Activated naive CD4-positive, alpha-beta T cell treated with anti-CD3 and anti-CD28 coated beads, Interleukin-2, amount 10 ng/mL, durations not matched to agents 7 days and 5 days (primary cell): ENCODE data around the gene RPL11.

Source experiments
- CTCF ChIA-PET: fragments of 350-600 bp; sonication (Branson Sonifier 250); formaldehyde crosslinking; loops from one replicate; lab custom pipeline; 2021; ENCODE audit warnings: antibody characterized with exemption; lab: Charles Lee
- DNase-seq: peaks from one replicate; pipeline ENCODE4 v3.0.0-alpha.2; 2020
- H3K27ac Mint-ChIP-seq: one replicate; pipeline ENCODE4 v1.8.0; 2021; ENCODE audit warnings: mild to moderate bottlenecking, moderate library complexity, mixed read lengths
- H3K27me3 Mint-ChIP-seq: one replicate; pipeline ENCODE4 v1.8.0; 2021; ENCODE audit warnings: mild to moderate bottlenecking, mixed read lengths
- H3K36me3 Mint-ChIP-seq: one replicate; pipeline ENCODE4 v1.8.0; 2021; ENCODE audit warnings: mixed read lengths
- H3K4me1 Mint-ChIP-seq: one replicate; pipeline ENCODE4 v1.8.0; 2021; ENCODE audit warnings: mixed read lengths
- H3K4me3 Mint-ChIP-seq: one replicate; pipeline ENCODE4 v1.8.0; 2021; ENCODE audit warnings: mild to moderate bottlenecking, moderate library complexity, mixed read lengths
- H3K9me3 Mint-ChIP-seq: one replicate; pipeline ENCODE4 v1.8.0; 2021; ENCODE audit warnings: mixed read lengths

RPL11 gene

GRCh38 chr1:23695667-23696066 lies 4.1 kb downstream of the RPL11 start:
- CTCF ChIA-PET = no interaction called here
- H3K27ac Mint-ChIP-seq = no peak overlapping the region
- H3K27me3 Mint-ChIP-seq = no peaks in the 10 kb centered on the region
- peaks cover 74% of the 10 kb centered on the region for H3K4me1 Mint-ChIP-seq
- H3K4me3 Mint-ChIP-seq = no peak overlapping the region
- no peak for DNase-seq
- peaks cover 74% of the 10 kb centered on the region for H3K36me3 Mint-ChIP-seq
- no peaks in the 10 kb centered on the region for H3K9me3 Mint-ChIP-seq

GRCh38 chr1:23696335-23696989 lies 4.9 kb downstream of the RPL11 start:
- CTCF ChIA-PET = no interaction called here
- H3K36me3 Mint-ChIP-seq = peaks cover 77% of the 10 kb centered on the region
- H3K4me1 Mint-ChIP-seq = peaks cover 73% of the 10 kb centered on the region
- no peaks in the 10 kb centered on the region for H3K27me3 Mint-ChIP-seq
- no peak for DNase-seq
- H3K9me3 Mint-ChIP-seq = no peaks in the 10 kb centered on the region
- no peak overlapping the region for H3K27ac Mint-ChIP-seq
- H3K4me3 Mint-ChIP-seq = no peak overlapping the region

GRCh38 chr1:23698466-23698865 lies 6.9 kb downstream of the RPL11 start:
- peaks cover 70% of the 10 kb centered on the region for H3K36me3 Mint-ChIP-seq
- no peak overlapping the region for H3K27ac Mint-ChIP-seq
- DNase-seq = no peak
- H3K4me1 Mint-ChIP-seq = peaks cover 54% of the 10 kb centered on the region
- no peaks in the 10 kb centered on the region for H3K9me3 Mint-ChIP-seq
- CTCF ChIA-PET = interaction anchor here (0.8 to 1.7 kb wide), 3 partner anchors 45 to 201 kb away, joined by 3 to 7 read pairs (median 4); partner anchors contain the start of gene ELOA
- H3K4me3 Mint-ChIP-seq = no peak overlapping the region
- H3K27me3 Mint-ChIP-seq = no peaks in the 10 kb centered on the region

GRCh38 chr1:23699280-23700179 lies 7.9 kb downstream of the RPL11 start:
- no peak overlapping the region for H3K27ac Mint-ChIP-seq
- H3K9me3 Mint-ChIP-seq = no peaks in the 10 kb centered on the region
- H3K4me1 Mint-ChIP-seq = peaks cover 43% of the 10 kb centered on the region
- CTCF ChIA-PET = interaction anchor here (0.8 to 1.7 kb wide), 4 partner anchors 8 to 202 kb away, joined by 3 to 7 read pairs (median 4); partner anchors contain the start of genes ELOA and RPL11
- peaks cover 62% of the 10 kb centered on the region for H3K36me3 Mint-ChIP-seq
- no peak overlapping the region for H3K4me3 Mint-ChIP-seq
- DNase-seq = no peak
- H3K27me3 Mint-ChIP-seq = no peaks in the 10 kb centered on the region

- Mint-ChIP-seq H3K27ac (no peak overlapping the region), H3K9me3 (no peaks in the 10 kb centered on the region), H3K4me1 (peaks cover 25% of the 10 kb centered on the region), H3K36me3 (peaks cover 48% of the 10 kb centered on the region), H3K27me3 (no peaks in the 10 kb centered on the region), H3K4me3 (no peak overlapping the region)
- CTCF ChIA-PET = no interaction called here
- DNase-seq = no peak
Observed at GRCh38 chr1:23701310-23701709, 9.7 kb downstream of the RPL11 start.

- Mint-ChIP-seq H3K36me3 (peaks cover 42% of the 10 kb centered on the region), H3K4me1 (peaks cover 19% of the 10 kb centered on the region), H3K27me3 (no peaks in the 10 kb centered on the region), H3K4me3 (no peak overlapping the region), H3K27ac (no peak overlapping the region), H3K9me3 (no peaks in the 10 kb centered on the region)
- no peak for DNase-seq
- CTCF ChIA-PET = interaction anchor here (0.6 to 1.1 kb wide), 3 partner anchors 8 to 28 kb away, joined by 3 to 5 read pairs (median 3); partner anchors contain the start of gene RPL11
Observed at GRCh38 chr1:23701996-23702395, 10.4 kb downstream of the RPL11 start.

GRCh38 chr1:23704834-23705495 lies 13.4 kb downstream of the RPL11 start:
- CTCF ChIA-PET = no interaction called here
- Mint-ChIP-seq H3K27ac (no peak overlapping the region), H3K9me3 (no peaks in the 10 kb centered on the region), H3K4me1 (peaks cover under 1% of the 10 kb centered on the region), H3K4me3 (no peak overlapping the region), H3K36me3 (peaks cover 20% of the 10 kb centered on the region), H3K27me3 (no peaks in the 10 kb centered on the region)
- DNase-seq = no peak

- H3K4me3 Mint-ChIP-seq = no peak overlapping the region
- H3K27ac Mint-ChIP-seq = no peak overlapping the region
- H3K36me3 Mint-ChIP-seq = peaks cover 5% of the 10 kb centered on the region
- DNase-seq = no peak
- H3K27me3 Mint-ChIP-seq = no peaks in the 10 kb centered on the region
- H3K9me3 Mint-ChIP-seq = no peaks in the 10 kb centered on the region
- CTCF ChIA-PET = no interaction called here
- no peaks in the 10 kb centered on the region for H3K4me1 Mint-ChIP-seq
Observed at GRCh38 chr1:23709229-23709628, 17.6 kb downstream of the RPL11 start.

- H3K27me3 Mint-ChIP-seq = no peaks in the 10 kb centered on the region
- no peak overlapping the region for H3K27ac Mint-ChIP-seq
- no peak overlapping the region for H3K4me3 Mint-ChIP-seq
- CTCF ChIA-PET = no interaction called here
- DNase-seq = no peak
- H3K9me3 Mint-ChIP-seq = no peaks in the 10 kb centered on the region
- no peaks in the 10 kb centered on the region for H3K4me1 Mint-ChIP-seq
- no peaks in the 10 kb centered on the region for H3K36me3 Mint-ChIP-seq
Observed at GRCh38 chr1:23718482-23718881, 26.9 kb downstream of the RPL11 start.

- CTCF ChIA-PET = no interaction called here
- Mint-ChIP-seq H3K4me1 (no peaks in the 10 kb centered on the region), H3K27ac (no peak overlapping the region), H3K27me3 (no peaks in the 10 kb centered on the region), H3K36me3 (no peaks in the 10 kb centered on the region), H3K9me3 (no peaks in the 10 kb centered on the region), H3K4me3 (no peak overlapping the region)
- no peak for DNase-seq
Observed at GRCh38 chr1:23719162-23719820, 27.7 kb downstream of the RPL11 start.

GRCh38 chr1:23720256-23720995 lies 28.8 kb downstream of the RPL11 start:
- Mint-ChIP-seq H3K27me3 (no peaks in the 10 kb centered on the region), H3K9me3 (no peaks in the 10 kb centered on the region), H3K4me1 (no peaks in the 10 kb centered on the region), H3K4me3 (no peak overlapping the region), H3K27ac (no peak overlapping the region), H3K36me3 (no peaks in the 10 kb centered on the region)
- CTCF ChIA-PET = interaction anchor here (1.2 kb wide), 1 partner anchor 90 kb away, joined by 3 read pairs; no protein-coding TSS in a partner anchor
- no peak for DNase-seq

- Mint-ChIP-seq H3K4me1 (no peaks in the 10 kb centered on the region), H3K4me3 (no peak overlapping the region), H3K27me3 (no peaks in the 10 kb centered on the region), H3K27ac (no peak overlapping the region), H3K9me3 (no peaks in the 10 kb centered on the region), H3K36me3 (no peaks in the 10 kb centered on the region)
- DNase-seq = no peak
- CTCF ChIA-PET = no interaction called here
Observed at GRCh38 chr1:23722652-23723051, 31.0 kb downstream of the RPL11 start.

- Mint-ChIP-seq H3K4me3 (no peak overlapping the region), H3K36me3 (no peaks in the 10 kb centered on the region), H3K27me3 (no peaks in the 10 kb centered on the region), H3K9me3 (no peaks in the 10 kb centered on the region), H3K27ac (no peak overlapping the region), H3K4me1 (no peaks in the 10 kb centered on the region)
- no peak for DNase-seq
- CTCF ChIA-PET = no interaction called here
Observed at GRCh38 chr1:23726686-23727085, 35.1 kb downstream of the RPL11 start.
